CD14-positive monocyte (primary cell): ENCODE measurements around the gene CLEC1B. TPM values are rescaled to one million over a fixed set of nuclear protein-coding genes. Genes with fewer than 3 reads are reported as not detected.
"Not testable (repeated sequence)": the region's sequence is repeated elsewhere in the genome, so short reads cannot be mapped to it uniquely, and the experiment has no call there.

Experiments
- DNase-seq, 3 donors: peaks; one replicate each; pipeline ENCODE4 v3.0.0-alpha.2; 2011 to 2022
- H2AFZ ChIP-seq: 2 replicates; pipeline ENCODE4 v1.6.0; 2012; ENCODE audit warnings: mild to moderate bottlenecking, low read depth, low read length, inconsistent platforms; ENCODE audit not compliant: insufficient read depth, poor library complexity, severe bottlenecking
- H3K27ac ChIP-seq, 2 donors: 1 replicate in 1 of 2; 2 replicates in 1 of 2; pipeline ENCODE4 v1.5.1; 2012 to 2013; ENCODE audit warnings: low read length in 2 of 2, control low read depth in 1 of 2, inconsistent platforms in 1 of 2, low read depth in 1 of 2, mild to moderate bottlenecking in 1 of 2
- H3K27me3 ChIP-seq, 2 donors: one replicate each; pipeline versions ENCODE4 v1.6.0 to v1.6.1; 2011 to 2013; ENCODE audit warnings: low read length in 2 of 2; ENCODE audit not compliant: control insufficient read depth in 2 of 2, insufficient read depth in 2 of 2
- H3K36me3 ChIP-seq, 2 donors: replicated peaks in 1 of 2; 1 replicate in 1 of 2; 2 replicates in 1 of 2; pipeline versions ENCODE4 v1.5.1 to v1.6.1; 2012 to 2013; ENCODE audit warnings: low read length in 2 of 2, control low read depth in 1 of 2, inconsistent platforms in 1 of 2, mild to moderate bottlenecking in 1 of 2; ENCODE audit not compliant: insufficient read depth in 2 of 2, control insufficient read depth in 1 of 2
- H3K4me1 ChIP-seq, 2 donors: 1 replicate in 1 of 2; 2 replicates in 1 of 2; pipeline versions ENCODE4 v1.5.1 to v1.6.1; 2012 to 2013; ENCODE audit warnings: low read length in 2 of 2, control low read depth in 1 of 2, inconsistent platforms in 1 of 2, mild to moderate bottlenecking in 1 of 2, moderate library complexity in 1 of 2; ENCODE audit not compliant: insufficient read depth in 2 of 2, control insufficient read depth in 1 of 2
- H3K4me2 ChIP-seq: replicated peaks from 2 replicates; pipeline ENCODE3; 2012; ENCODE audit warnings: low read length, moderate library complexity, mild to moderate bottlenecking; ENCODE audit not compliant: poor library complexity, severe bottlenecking; ENCODE audit errors: extremely low read depth
- H3K4me3 ChIP-seq, 3 experiments: fragments of 200-600 bp in 1 of 3; sonication (generic) in 1 of 3; replicated peaks in 1 of 3; 1 replicate in 2 of 3; 2 replicates in 1 of 3; pipeline ENCODE4 v1.5.1; 2011 to 2013; ENCODE audit warnings: low read length in 3 of 3, mild to moderate bottlenecking in 3 of 3, control low read depth in 2 of 3, low read depth in 2 of 3, inconsistent platforms in 1 of 3, moderate library complexity in 1 of 3
- H3K79me2 ChIP-seq: 2 replicates; pipeline ENCODE4 v1.6.0; 2012; ENCODE audit warnings: mild to moderate bottlenecking, control low read depth, inconsistent platforms, low read length, moderate library complexity; ENCODE audit not compliant: insufficient read depth
- H3K9ac ChIP-seq: 2 replicates; pipeline ENCODE4 v1.6.0; 2017; ENCODE audit warnings: low read length, mild to moderate bottlenecking; ENCODE audit not compliant: insufficient read depth, poor library complexity, severe bottlenecking
- H3K9me3 ChIP-seq, 2 donors: replicated peaks in 1 of 2; 1 replicate in 1 of 2; 2 replicates in 1 of 2; pipeline versions ENCODE4 v1.5.1 to v1.6.1; 2012 to 2013; ENCODE audit warnings: low read length in 2 of 2, control low read depth in 1 of 2; ENCODE audit not compliant: control insufficient read depth in 1 of 2, insufficient read depth in 1 of 2
- H4K20me1 ChIP-seq: 2 replicates; pipeline ENCODE4 v1.6.0; 2012; ENCODE audit warnings: mild to moderate bottlenecking, low read length, control low read depth, moderate library complexity; ENCODE audit not compliant: insufficient read depth
- H3K27ac Mint-ChIP-seq, 7 donors: one replicate each; pipeline ENCODE4 v1.8.0; 2020; ENCODE audit warnings: mild to moderate bottlenecking in 7 of 7, mixed read lengths in 7 of 7, moderate library complexity in 6 of 7, inconsistent platforms in 2 of 7
- H3K27me3 Mint-ChIP-seq, 3 donors: one replicate each; pipeline ENCODE4 v1.8.0; 2021 to 2022; ENCODE audit warnings: low read depth in 3 of 3, mild to moderate bottlenecking in 3 of 3, mixed read lengths in 3 of 3, moderate library complexity in 3 of 3, inconsistent platforms in 1 of 3
- H3K36me3 Mint-ChIP-seq, 2 donors: one replicate each; pipeline ENCODE4 v1.8.0; 2020; ENCODE audit warnings: mixed read lengths in 2 of 2, inconsistent platforms in 1 of 2, mild to moderate bottlenecking in 1 of 2
- H3K4me1 Mint-ChIP-seq: one replicate; pipeline ENCODE4 v1.8.0; 2020; ENCODE audit warnings: mild to moderate bottlenecking, mixed read lengths
- H3K4me3 Mint-ChIP-seq, 2 donors: one replicate each; pipeline ENCODE4 v1.8.0; 2020; ENCODE audit warnings: mild to moderate bottlenecking in 2 of 2, mixed read lengths in 2 of 2, moderate library complexity in 1 of 2
- H3K9me3 Mint-ChIP-seq, 7 donors: one replicate each; pipeline ENCODE4 v1.8.0; 2020 to 2022; ENCODE audit warnings: mixed read lengths in 7 of 7, mild to moderate bottlenecking in 6 of 7, moderate library complexity in 6 of 7, inconsistent platforms in 2 of 7
- CTCF ChIP-seq: fragments of 200-600 bp; IDR thresholded peaks from one replicate; pipeline ENCODE4 v1.8.0; 2022; ENCODE audit warnings: antibody characterized with exemption, mild to moderate bottlenecking
- WGBS: methylation state at CpG from one replicate; pipeline ENCODE4 v1.1.5; 2013; ENCODE audit warnings: missing lambda C conversion rate; ENCODE audit not compliant: insufficient coverage; 5-methylcytosine and 5-hydroxymethylcytosine counted together
- intact Hi-C, 2 donors: fragments of 100-400 bp; cut with micrococcal nuclease; formaldehyde crosslinking; loops; one replicate each; pipeline versions ENCODE4 v1.15.0 to v1.15.1; 2023
- polyA plus RNA-seq, 3 donors: library from polyadenylated mRNA; depleted of rRNA in 1 of 3; unstranded in 2 of 3; stranded (reverse) in 1 of 3; fragments of 300-500 nt in 2 of 3; fragments of >200 nt in 1 of 3; fragmentation: Illumina TruSeq in 2 of 3; gene quantifications; 1 replicate in 2 of 3; 2 replicates in 1 of 3; pipeline ENCODE4 v1.2.3, GENCODE V29; 2012 to 2021

Gene CLEC1B
- polyA plus RNA-seq, 3 donors = 3.5 to 3.9 TPM; not detected in 1

GRCh38 chr12:9977916-9978315 lies 21.0 kb downstream of the CLEC1B start:
- Mint-ChIP-seq H3K36me3 (peaks cover 87 to 92% of the 10 kb centered on the region in 2 donors), H3K4me3 (peak overlapping the region in 1 of 2 donors; percentile 36), H3K9me3 (peaks cover 0 to 19% (median 7%) of the 10 kb centered on the region in 7 donors), H3K27me3 (no peaks in the 10 kb centered on the region), H3K27ac (peak overlapping the region in 5 of 7 donors; percentile 53 to 77 (median 67)), H3K4me1 (peaks cover 73% of the 10 kb centered on the region)
- no peak for TF ChIP-seq CTCF
- peak overlapping the region in 2 of 3 experiments; percentile 4 to 98 for H3K4me3 ChIP-seq
- intact Hi-C loops = loop anchor here (5.0 to 10.0 kb wide), 3 partner anchors 36 to 49 kb away; no protein-coding TSS in a partner anchor
- peaks cover 100% of the 10 kb centered on the region for H3K79me2 ChIP-seq
- no peak overlapping the region for H3K9ac ChIP-seq
- H3K27me3 ChIP-seq = no peaks in the 10 kb centered on the region
- H3K9me3 ChIP-seq = peaks cover 0 to 9% of the 10 kb centered on the region in 2 donors
- peak overlapping the region; percentile 72 for H3K4me2 ChIP-seq
- H3K27ac ChIP-seq = peak overlapping the region in 1 of 2 donors; percentile 34
- peak; percentile 25 to 75 (median 58) for DNase-seq
- peaks cover 99% of the 10 kb centered on the region for H4K20me1 ChIP-seq
- peaks cover 58 to 79% of the 10 kb centered on the region in 2 donors for H3K4me1 ChIP-seq
- H2AFZ ChIP-seq = no peak overlapping the region
- H3K36me3 ChIP-seq = peaks cover 41 to 73% of the 10 kb centered on the region in 2 donors

GRCh38 chr12:9976626-9977025 lies 22.3 kb downstream of the CLEC1B start:
- peak overlapping the region; percentile 8 to 76 for H3K27ac ChIP-seq
- peaks cover 77% of the 10 kb centered on the region for H3K4me1 Mint-ChIP-seq
- no CpG with 5 or more reads among the region's 5 CpGs for WGBS
- peak overlapping the region; percentile 30 to 98 (median 86) for H3K4me3 ChIP-seq
- H3K27me3 Mint-ChIP-seq, H3K27me3 ChIP-seq, H3K9me3 ChIP-seq, H2AFZ ChIP-seq: not testable (repeated sequence)
- H3K4me3 Mint-ChIP-seq = peak overlapping the region; percentile 29 to 100
- H3K4me2 ChIP-seq = peak overlapping the region; percentile 72
- peaks cover 58 to 79% of the 10 kb centered on the region in 2 donors for H3K4me1 ChIP-seq
- H3K9me3 Mint-ChIP-seq = peaks cover 0 to 19% (median 7%) of the 10 kb centered on the region in 7 donors
- peaks cover 92% of the 10 kb centered on the region for H4K20me1 ChIP-seq
- intact Hi-C loops = loop anchor here (5.0 to 10.0 kb wide), 3 partner anchors 34 to 51 kb away; no protein-coding TSS in a partner anchor
- H3K79me2 ChIP-seq = peaks cover 100% of the 10 kb centered on the region
- H3K27ac Mint-ChIP-seq = peak overlapping the region; percentile 33 to 89 (median 79)
- peaks cover 28 to 68% of the 10 kb centered on the region in 2 donors for H3K36me3 ChIP-seq
- peak in 1 of 3 donors; percentile 62 for DNase-seq
- H3K36me3 Mint-ChIP-seq = peaks cover 83 to 91% of the 10 kb centered on the region in 2 donors
- H3K9ac ChIP-seq = peak overlapping the region; percentile 18
